LNCaP clone FGC (cell line): ENCODE results near the gene MTUS2.

Experiments used
- DNase-seq: peaks from one replicate; pipeline ENCODE4 v3.0.0-alpha.2; 2011; ENCODE audit warnings: low read depth
- H3K4me3 ChIP-seq: 2 replicates; pipeline ENCODE4 v1.5.1; 2011; ENCODE audit warnings: mild to moderate bottlenecking, low read depth, low read length, control low read depth
- TF ChIP-seq, protein P1 (sequence below): IDR thresholded peaks from 2 replicates; pipeline ENCODE4 v1.5.1; 2012; ENCODE audit warnings: mild to moderate bottlenecking; ENCODE audit not compliant: control insufficient read depth, insufficient read depth; ENCODE audit errors: extremely low read depth

MTUS2 gene

DNA sequence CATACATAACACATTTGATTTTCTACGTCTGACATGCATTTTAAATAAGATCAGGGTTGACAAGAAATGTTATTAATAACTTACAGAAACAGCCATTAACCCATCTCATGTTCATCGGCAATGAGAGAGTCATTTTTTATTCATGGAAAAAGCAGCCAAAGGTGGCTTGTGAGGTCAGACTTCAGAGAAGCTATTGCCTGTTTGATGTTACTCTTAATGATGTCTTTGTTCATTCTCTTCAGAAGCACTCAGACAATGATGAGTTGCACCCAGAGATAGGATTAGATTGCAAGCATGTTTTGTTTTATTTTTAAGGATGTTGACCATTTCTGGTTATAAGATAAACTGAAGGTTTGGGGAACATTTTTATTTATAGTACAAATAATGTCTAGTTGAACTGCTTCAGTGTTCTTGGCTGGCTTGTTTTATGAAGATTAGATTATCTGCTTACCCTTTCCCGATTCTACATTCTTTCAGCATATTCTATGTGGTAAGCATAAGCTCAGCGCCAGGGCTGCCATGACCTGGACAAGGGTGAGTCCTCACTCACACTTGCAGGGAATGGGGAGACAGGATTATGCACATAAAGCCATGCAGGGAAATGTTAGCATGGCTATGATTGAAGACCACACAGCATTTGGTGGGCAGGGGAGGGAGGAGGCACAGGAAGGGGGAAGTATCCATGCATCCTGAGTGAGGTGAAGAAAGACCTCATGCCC is 288.1 kb downstream of the MTUS2 start:
- no peak for DNase-seq
- TF ChIP-seq, protein P1, sequence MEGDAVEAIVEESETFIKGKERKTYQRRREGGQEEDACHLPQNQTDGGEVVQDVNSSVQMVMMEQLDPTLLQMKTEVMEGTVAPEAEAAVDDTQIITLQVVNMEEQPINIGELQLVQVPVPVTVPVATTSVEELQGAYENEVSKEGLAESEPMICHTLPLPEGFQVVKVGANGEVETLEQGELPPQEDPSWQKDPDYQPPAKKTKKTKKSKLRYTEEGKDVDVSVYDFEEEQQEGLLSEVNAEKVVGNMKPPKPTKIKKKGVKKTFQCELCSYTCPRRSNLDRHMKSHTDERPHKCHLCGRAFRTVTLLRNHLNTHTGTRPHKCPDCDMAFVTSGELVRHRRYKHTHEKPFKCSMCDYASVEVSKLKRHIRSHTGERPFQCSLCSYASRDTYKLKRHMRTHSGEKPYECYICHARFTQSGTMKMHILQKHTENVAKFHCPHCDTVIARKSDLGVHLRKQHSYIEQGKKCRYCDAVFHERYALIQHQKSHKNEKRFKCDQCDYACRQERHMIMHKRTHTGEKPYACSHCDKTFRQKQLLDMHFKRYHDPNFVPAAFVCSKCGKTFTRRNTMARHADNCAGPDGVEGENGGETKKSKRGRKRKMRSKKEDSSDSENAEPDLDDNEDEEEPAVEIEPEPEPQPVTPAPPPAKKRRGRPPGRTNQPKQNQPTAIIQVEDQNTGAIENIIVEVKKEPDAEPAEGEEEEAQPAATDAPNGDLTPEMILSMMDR = no peak
- no peak overlapping the region for H3K4me3 ChIP-seq

DNA sequence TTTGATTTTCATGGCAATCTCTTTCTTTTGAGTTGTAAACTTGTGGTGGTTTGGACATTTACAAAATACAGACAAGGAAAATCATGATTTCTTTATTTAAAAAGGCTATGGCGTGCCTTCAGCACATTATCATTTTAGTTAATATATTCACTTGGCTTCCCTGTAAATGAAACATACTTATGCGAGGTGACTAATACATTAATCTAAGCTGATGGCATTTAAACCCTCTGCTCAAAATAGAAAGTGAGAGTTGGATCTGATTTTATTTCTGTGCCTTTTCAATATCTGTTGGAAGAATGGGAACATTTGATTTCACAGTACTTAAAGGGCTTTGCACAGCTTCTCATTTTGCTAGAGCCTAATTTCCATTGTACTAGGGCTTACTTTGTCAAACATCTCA is 289.8 kb downstream of the MTUS2 start:
- no peak overlapping the region for H3K4me3 ChIP-seq
- TF ChIP-seq, protein P1 = no peak
- no peak for DNase-seq

DNA sequence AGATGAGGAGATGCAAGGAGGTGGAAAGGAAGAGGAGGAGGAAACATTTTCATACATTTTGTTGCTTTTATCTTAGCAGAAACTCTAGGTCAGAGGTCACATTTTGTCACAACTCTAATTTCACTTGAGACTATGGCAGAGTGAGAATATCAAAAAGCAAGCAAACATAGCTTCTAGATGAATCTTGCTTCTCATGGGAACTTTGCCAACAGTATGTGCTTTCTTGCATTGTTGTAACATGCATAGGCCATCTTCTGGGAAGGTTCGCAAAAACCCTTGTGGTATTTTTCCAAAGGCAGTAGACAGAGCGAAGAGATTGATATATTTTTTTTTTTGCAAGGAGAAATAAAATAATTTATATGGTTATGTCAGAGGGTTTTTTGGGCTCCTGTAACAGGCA is 291.3 kb downstream of the MTUS2 start:
- DNase-seq = no peak
- TF ChIP-seq, protein P1 = no peak
- no peak overlapping the region for H3K4me3 ChIP-seq

DNA sequence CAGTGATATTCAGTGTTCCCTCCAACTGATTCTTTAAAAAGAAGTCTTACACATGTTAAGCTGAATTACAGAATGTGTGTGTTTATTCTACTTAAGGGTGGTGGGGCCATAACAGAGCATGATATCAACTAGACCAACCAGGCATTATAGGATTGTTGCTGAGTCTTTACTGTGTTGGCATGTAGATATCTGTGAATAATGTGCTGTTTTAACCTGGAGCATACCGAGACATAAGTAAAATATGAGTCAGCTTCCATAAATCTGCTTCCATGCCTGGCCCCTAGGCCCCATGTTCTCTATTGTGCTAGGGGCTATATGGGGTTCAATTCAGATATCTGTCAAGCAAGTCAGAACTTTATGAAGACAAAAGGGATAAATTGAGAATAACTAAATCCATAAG is 295.7 kb downstream of the MTUS2 start:
- H3K4me3 ChIP-seq = no peak overlapping the region

DNA sequence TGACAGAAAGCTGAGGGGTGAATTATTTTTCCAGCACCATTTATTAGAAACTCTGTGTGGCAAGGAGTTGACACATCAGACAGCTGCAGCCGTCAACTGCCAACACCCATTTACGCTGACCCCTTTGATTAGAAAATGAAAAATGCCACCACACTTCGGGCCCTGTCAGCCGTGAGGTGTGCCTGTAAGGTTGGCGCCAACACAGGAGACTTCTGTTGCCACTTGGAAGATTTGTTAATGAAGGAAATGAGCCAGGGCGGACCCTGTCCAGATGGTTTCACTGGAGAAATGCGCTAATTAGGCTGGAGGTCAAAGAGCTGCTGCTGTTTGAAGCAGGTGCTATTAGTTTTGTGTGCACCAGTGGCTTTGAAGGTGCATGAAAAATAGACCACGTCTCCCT is 297.5 kb downstream of the MTUS2 start:
- no peak for DNase-seq
- TF ChIP-seq, protein P1 = no peak
- H3K4me3 ChIP-seq = no peak overlapping the region

More for the DNA sequence above, 295.7 kb downstream of the MTUS2 start:
- no peak for DNase-seq
- TF ChIP-seq, protein P1 = no peak

- TF ChIP-seq, protein P1 = no peak
- DNase-seq = no peak
- no peak overlapping the region for H3K4me3 ChIP-seq
Measured at GRCh38 chr13:29118471-29118870, 298.3 kb downstream of the MTUS2 start.
